GM21528 (cell line): ENCODE results near the gene GNMT.
"Not testable (repeated sequence)": the region's sequence is repeated elsewhere in the genome, so short reads cannot be mapped to it uniquely, and the experiment has no call there.

ENCODE experiments used
- ATAC-seq: cut with Tn5 transposase; IDR thresholded peaks from one replicate; pipeline ENCODE4 v1.9.1; 2021; ENCODE audit warnings: mild to moderate bottlenecking, moderate library complexity; ENCODE audit not compliant: unreplicated experiment, low FRiP score

Gene GNMT

GRCh38 chr6:42940493-42941045 lies 20.0 kb upstream of the GNMT start:
- no peak for ATAC-seq

- not testable (repeated sequence) for ATAC-seq
These were observed 19.2 kb upstream of the GNMT start for GRCh38 chr6:42941356-42941755.

- no peak for ATAC-seq
These were observed 18.1 kb upstream of the GNMT start for GRCh38 chr6:42942444-42942843.

GRCh38 chr6:42947950-42948349 lies 12.6 kb upstream of the GNMT start:
- no peak for ATAC-seq

GRCh38 chr6:42952389-42952788 lies 8.2 kb upstream of the GNMT start:
- no peak for ATAC-seq

GRCh38 chr6:42954405-42954804 lies 6.1 kb upstream of the GNMT start:
- not testable (repeated sequence) for ATAC-seq

- ATAC-seq: no peak
These were observed 2.4 kb upstream of the GNMT start for GRCh38 chr6:42958125-42958524.

- no peak for ATAC-seq
These were observed 674 bp upstream of the GNMT start for GRCh38 chr6:42959917-42960242.

- no peak for ATAC-seq
These were observed 491 bp downstream of the GNMT start for GRCh38 chr6:42961020-42961470.

GRCh38 chr6:42962096-42962495 lies 1.5 kb downstream of the GNMT start:
- ATAC-seq: no peak

GRCh38 chr6:42962502-42963178 lies 2.1 kb downstream of the GNMT start:
- ATAC-seq: no peak

GRCh38 chr6:42963179-42963854 lies 2.8 kb downstream of the GNMT start:
- no peak for ATAC-seq

- no peak for ATAC-seq
These were observed 3.5 kb downstream of the GNMT start for GRCh38 chr6:42963855-42964605.

GRCh38 chr6:42966571-42966970 lies 6.0 kb downstream of the GNMT start:
- no peak for ATAC-seq

- ATAC-seq: no peak
These were observed 6.7 kb downstream of the GNMT start for GRCh38 chr6:42967228-42967627.

GRCh38 chr6:42968126-42968701 lies 7.7 kb downstream of the GNMT start:
- no peak for ATAC-seq

- ATAC-seq: no peak
These were observed 8.2 kb downstream of the GNMT start for GRCh38 chr6:42968783-42969182.

GRCh38 chr6:42969431-42969830 lies 8.9 kb downstream of the GNMT start:
- no peak for ATAC-seq

GRCh38 chr6:42969934-42970333 lies 9.4 kb downstream of the GNMT start:
- no peak for ATAC-seq

GRCh38 chr6:42970871-42971612 lies 10.5 kb downstream of the GNMT start:
- no peak for ATAC-seq
